SK-N-MC (cell line): ENCODE measurements around the gene GGA2.
A peak's percentile ranks its signal among the peaks of the same experiment; 100 is the strongest.

Experiments
- DNase-seq: peaks from one replicate; pipeline ENCODE4 v3.0.0-alpha.2; 2011; ENCODE audit warnings: low read depth, low spot score
- H3K27ac ChIP-seq: fragments of 200-600 bp; sonication (generic); 2 replicates; pipeline ENCODE4 v1.5.1; 2016; ENCODE audit warnings: mixed run types
- H3K36me3 ChIP-seq: fragments of 200-600 bp; sonication (generic); 2 replicates; pipeline ENCODE4 v1.6.1; 2017; ENCODE audit warnings: antibody characterized with exemption, low read length, mixed read lengths; ENCODE audit not compliant: insufficient read depth
- H3K4me3 ChIP-seq: fragments of 200-600 bp; sonication (generic); 2 replicates; pipeline ENCODE4 v1.5.1; 2016
- H3K9ac ChIP-seq: fragments of 200-600 bp; sonication (generic); 2 replicates; pipeline ENCODE4 v1.8.0; 2017; ENCODE audit warnings: mixed run types, mixed read lengths; ENCODE audit not compliant: insufficient read length
- H3K9me3 ChIP-seq: fragments of 200-600 bp; sonication (generic); 2 replicates; pipeline ENCODE4 v1.6.1; 2017; ENCODE audit warnings: low read depth, mild to moderate bottlenecking, antibody characterized with exemption, low read length, moderate library complexity, mixed read lengths
- EZH2 ChIP-seq: fragments of 200-600 bp; sonication (generic); IDR thresholded peaks from one replicate; pipeline ENCODE4 v1.6.1; 2017; ENCODE audit warnings: antibody characterized with exemption
- FOXP2 ChIP-seq: optimal IDR thresholded peaks from 2 replicates; pipeline ENCODE3; 2011; ENCODE audit warnings: mild to moderate bottlenecking, moderate library complexity; ENCODE audit not compliant: insufficient read depth; ENCODE audit errors: extremely low read length, control extremely low read depth
- POLR2AphosphoS5 ChIP-seq: IDR thresholded peaks from 2 replicates; pipeline ENCODE4 v1.6.1; 2012; ENCODE audit warnings: mild to moderate bottlenecking, low read depth, low read length, borderline replicate concordance

The GGA2 gene

DNA sequence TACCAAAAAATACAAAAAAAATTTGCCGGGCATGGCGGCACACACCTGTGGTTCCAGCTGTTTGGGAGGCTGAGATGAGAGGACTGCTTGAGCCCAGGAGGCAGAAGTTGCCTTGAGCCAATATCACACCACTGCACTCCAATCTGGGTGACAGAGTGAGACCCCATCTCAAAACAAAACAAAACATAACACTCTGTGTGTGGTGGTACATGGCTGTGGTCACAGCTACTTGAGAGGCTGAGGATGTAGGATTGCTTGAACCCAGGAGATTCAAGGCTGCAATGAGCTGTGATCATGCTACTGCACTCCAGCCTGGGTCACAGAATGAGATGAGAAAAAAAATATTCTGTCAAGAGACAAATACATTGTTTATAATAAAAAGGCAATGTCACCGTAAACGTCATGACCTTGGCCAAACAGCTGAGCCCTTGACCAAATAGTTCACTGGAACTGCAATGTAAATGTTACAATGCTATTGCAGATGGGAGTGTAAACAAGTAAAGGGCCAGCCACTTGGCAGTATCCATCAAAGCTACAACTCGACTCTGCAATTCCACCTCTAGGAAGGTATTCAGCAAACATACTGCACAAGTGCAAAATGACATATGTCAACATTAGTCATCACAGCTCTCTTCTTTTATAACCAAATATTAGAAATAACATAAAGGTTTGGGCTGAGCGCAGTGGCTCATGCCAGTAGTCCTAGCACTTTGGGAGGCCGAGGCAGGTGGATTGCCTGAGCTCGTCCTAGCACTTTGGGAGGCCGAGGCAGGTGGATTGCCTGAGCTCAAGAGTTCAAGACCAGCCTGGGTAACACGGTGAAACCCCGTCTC lies 29.9 kb upstream of the GGA2 start:
- Histone ChIP-seq H3K9me3 (no peaks in the 10 kb centered on the region), H3K27ac (no peak overlapping the region), H3K9ac (no peak overlapping the region), H3K4me3 (no peak overlapping the region), H3K36me3 (peaks cover 71% of the 10 kb centered on the region)
- DNase-seq: no peak
- no peak for TF ChIP-seq EZH2
- no peak for TF ChIP-seq FOXP2
- no peak for TF ChIP-seq POLR2AphosphoS5

DNA sequence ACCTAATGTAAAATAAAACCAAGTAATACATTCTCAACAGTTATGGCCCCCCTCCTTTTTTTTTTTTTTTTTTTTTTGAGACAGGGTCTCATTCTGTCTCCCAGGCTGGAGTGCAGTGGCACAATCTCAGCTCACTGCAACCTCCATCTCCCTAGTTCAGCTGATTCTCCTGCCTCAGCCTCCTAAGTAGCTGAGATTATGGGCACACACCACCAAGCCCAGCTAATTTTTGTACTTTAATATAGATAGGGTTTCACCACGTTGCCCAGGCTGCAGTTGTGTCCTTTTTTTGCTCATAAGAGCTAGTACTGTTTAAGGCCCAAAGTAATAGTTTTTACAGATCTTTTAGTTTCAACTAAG lies 28.6 kb upstream of the GGA2 start:
- no peak for TF ChIP-seq EZH2
- TF ChIP-seq FOXP2: no peak
- TF ChIP-seq POLR2AphosphoS5: no peak
- no peak for DNase-seq
- no peak overlapping the region for H3K9ac ChIP-seq
- no peak overlapping the region for H3K4me3 ChIP-seq
- peak overlapping the region; percentile 58 for H3K27ac ChIP-seq
- no peaks in the 10 kb centered on the region for H3K9me3 ChIP-seq
- H3K36me3 ChIP-seq: peaks cover 73% of the 10 kb centered on the region

DNA sequence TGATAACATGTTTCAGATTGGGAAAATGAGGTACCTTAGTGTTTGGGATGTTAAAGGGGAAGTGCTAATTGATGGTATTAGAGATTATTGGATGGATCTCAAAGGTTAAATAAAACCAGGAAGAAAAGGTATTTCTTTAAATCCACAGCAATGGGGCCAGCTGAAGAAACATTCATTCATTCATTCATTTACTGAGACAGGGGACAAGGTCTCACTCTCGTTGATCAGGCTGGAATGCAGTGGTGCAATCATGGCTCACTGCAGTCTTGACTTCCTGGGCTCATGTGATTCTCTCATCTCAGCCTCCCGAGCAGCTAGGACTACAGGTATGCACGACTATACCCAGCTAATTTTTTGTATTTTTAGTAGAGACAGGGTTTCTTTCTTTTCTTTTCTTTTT lies 27.1 kb upstream of the GGA2 start:
- no peak overlapping the region for H3K4me3 ChIP-seq
- no peak for DNase-seq
- TF ChIP-seq EZH2: no peak
- no peak for TF ChIP-seq FOXP2
- TF ChIP-seq POLR2AphosphoS5: no peak
- H3K9me3 ChIP-seq: no peaks in the 10 kb centered on the region
- peaks cover 73% of the 10 kb centered on the region for H3K36me3 ChIP-seq
- H3K27ac ChIP-seq: no peak overlapping the region
- no peak overlapping the region for H3K9ac ChIP-seq

DNA sequence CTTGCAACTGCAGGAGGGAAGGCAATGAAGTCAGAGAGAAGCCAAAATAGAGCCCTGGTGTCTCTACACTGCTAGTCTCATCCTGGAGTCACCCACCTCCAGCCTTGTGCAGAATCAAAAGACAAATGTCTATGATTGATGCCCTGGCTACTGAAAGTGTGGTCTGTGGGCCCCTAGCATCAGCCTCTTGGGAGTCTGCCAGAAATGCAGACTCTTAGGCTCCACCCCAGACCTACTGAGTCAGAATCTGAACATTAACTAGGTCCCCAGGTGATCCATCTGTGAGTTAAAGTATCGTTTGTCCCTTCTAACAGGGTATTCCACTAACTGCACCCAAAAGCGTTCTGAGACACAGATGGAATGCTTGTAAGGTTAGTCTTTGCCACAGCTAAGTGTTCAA lies 25.6 kb upstream of the GGA2 start:
- Histone ChIP-seq H3K36me3 (peaks cover 72% of the 10 kb centered on the region), H3K9ac (no peak overlapping the region), H3K9me3 (no peaks in the 10 kb centered on the region), H3K4me3 (no peak overlapping the region), H3K27ac (no peak overlapping the region)
- TF ChIP-seq EZH2 (no peak), POLR2AphosphoS5 (no peak), FOXP2 (no peak)
- no peak for DNase-seq

DNA sequence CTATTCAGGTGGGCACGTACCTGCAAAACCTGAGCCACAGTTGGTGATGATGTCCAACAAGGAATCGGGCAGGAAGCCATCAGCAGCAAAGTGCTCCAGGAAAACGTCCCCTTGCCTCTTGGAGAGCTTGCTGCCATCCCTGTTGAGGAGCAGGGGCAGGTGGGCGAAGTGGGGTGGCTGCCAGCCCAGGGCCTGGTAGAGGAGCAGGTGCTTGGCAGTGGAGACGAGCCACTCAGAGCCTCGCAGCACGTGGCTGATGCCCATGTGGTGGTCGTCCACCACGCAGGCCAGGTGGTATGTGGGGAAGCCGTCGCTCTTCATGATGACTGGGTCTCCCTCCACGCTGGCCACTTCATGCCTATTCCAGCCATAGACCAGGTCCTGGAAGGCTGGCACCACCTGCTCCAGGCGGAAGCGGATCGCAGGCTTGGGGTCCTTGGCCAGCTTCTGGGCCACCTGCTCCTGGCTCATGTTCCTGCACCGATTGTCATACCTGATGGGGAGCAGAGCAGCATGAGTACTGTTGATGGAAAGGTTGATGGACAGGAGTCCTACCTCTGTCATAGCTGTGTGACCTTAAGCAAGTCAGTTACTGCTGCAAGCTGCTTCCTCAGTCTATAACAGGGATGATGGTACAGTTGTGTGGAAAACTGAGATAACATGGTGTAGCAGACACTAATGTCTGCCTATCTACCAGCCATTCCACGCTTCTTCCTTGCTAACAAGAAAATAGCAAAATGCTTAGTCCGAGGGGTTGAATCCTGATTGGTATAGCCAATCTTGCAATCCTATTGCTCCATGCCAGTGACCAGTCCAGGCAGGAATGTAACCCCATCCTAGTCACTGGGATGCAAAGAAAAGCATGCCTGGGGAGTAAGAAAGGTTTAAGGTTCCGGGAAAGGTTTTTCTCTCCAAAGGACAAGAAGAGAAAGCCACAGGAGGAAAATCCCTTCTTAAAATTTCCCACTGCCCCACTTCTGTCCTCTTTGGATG lies 24.9 kb upstream of the GGA2 start:
- DNase-seq: no peak
- TF ChIP-seq EZH2: no peak
- no peak for TF ChIP-seq FOXP2
- no peak for TF ChIP-seq POLR2AphosphoS5
- Histone ChIP-seq H3K9ac (no peak overlapping the region), H3K9me3 (no peaks in the 10 kb centered on the region), H3K4me3 (no peak overlapping the region), H3K36me3 (peaks cover 69% of the 10 kb centered on the region), H3K27ac (no peak overlapping the region)

DNA sequence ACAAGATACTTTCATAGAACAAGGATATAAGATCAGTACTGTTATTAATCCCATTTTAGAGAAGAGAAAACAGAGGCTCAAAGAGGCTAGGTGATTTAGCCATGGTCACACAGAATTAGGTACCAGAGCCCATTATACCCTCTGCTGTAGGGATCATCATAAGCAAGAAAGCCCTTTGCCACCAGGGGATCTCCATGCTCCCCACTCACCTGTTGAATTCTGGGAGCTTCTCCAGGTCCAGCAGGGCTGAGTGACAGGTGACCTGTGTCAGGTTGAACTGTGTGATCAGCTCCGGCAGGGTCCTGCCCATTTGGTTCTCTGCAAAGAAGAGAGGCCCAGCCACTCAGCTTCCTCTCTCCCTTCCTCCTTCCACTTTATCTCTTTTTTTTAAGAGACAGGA lies 22.2 kb upstream of the GGA2 start:
- peaks cover 70% of the 10 kb centered on the region for H3K36me3 ChIP-seq
- H3K4me3 ChIP-seq: no peak overlapping the region
- no peak for DNase-seq
- no peaks in the 10 kb centered on the region; the same call in 1 of the 2 replicates for H3K9me3 ChIP-seq
- no peak for TF ChIP-seq FOXP2
- no peak for TF ChIP-seq POLR2AphosphoS5
- TF ChIP-seq EZH2: no peak
- no peak overlapping the region for H3K27ac ChIP-seq
- H3K9ac ChIP-seq: no peak overlapping the region

DNA sequence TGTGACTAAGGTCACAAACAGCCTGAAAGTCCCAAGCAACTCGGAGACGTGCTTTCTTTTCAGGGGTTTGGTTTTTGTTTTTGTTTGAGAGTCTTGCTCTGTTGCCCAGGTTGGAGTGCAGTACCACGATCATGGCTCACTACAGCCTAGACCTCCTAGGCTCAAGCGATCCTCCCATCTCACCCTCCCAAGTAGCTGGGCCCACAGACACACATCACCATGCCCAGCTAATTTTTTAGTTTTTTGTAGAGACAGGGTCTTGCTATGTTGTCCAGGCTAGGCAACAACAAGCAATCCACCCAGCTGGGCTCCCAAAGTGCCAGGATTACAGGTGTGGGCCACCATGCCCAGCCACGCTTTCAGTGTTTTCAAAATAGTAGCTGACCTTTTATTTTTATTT lies 19.8 kb upstream of the GGA2 start:
- TF ChIP-seq POLR2AphosphoS5: no peak
- TF ChIP-seq EZH2: no peak
- no peak for TF ChIP-seq FOXP2
- DNase-seq: no peak
- H3K4me3 ChIP-seq: no peak overlapping the region
- no peaks in the 10 kb centered on the region; the same call in 1 of the 2 replicates for H3K9me3 ChIP-seq
- no peak overlapping the region for H3K9ac ChIP-seq
- H3K36me3 ChIP-seq: peaks cover 59% of the 10 kb centered on the region
- H3K27ac ChIP-seq: no peak overlapping the region

DNA sequence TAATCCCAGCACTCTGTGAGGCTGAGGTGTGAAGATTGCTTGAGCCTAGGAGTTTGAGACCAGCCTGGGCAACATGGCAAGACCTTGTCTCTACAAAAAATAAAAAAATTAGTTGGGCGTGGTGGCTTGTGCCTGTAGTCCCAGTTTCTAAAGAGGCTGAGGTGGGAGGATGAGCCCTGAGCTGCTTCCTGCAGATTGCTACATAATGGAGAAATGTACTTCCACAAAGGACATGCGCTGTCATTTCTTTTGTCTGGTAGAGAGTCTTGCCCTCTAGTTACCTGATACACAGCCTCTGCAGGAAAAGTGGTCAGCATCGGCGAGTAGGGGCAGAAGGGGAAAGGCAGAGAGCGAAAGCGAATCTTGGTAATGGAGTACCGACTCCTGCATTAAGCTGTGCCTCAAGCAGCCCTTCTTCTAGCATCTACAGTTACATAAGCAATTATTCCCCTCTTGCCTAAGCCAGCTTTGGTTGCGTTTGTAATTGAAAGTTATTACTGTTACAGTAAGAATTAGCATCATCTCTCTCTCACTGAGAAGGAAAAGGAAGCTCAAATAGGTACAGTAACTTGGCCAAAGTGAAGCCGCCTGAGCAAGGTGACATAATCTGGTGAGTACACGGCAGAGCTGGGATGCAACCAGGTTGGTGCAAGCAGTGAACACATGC lies 18.5 kb upstream of the GGA2 start:
- no peak for TF ChIP-seq POLR2AphosphoS5
- TF ChIP-seq EZH2: no peak
- no peak for TF ChIP-seq FOXP2
- DNase-seq: no peak
- peaks cover 56% of the 10 kb centered on the region for H3K36me3 ChIP-seq
- H3K9ac ChIP-seq: no peak overlapping the region
- no peaks in the 10 kb centered on the region; the same call in 1 of the 2 replicates for H3K9me3 ChIP-seq
- H3K4me3 ChIP-seq: no peak overlapping the region
- H3K27ac ChIP-seq: no peak overlapping the region
